ENCODE measurements around the gene LRTM1.

Gene LRTM1

GRCh38 chr3:54928046-54928770, at the start of gene LRTM1:
Gene LRTM1 (minus strand): TSS chr3:54928059. CDS start chr3:54927911, 148 bp downstream.
- no peak for DNase-seq

DNA sequence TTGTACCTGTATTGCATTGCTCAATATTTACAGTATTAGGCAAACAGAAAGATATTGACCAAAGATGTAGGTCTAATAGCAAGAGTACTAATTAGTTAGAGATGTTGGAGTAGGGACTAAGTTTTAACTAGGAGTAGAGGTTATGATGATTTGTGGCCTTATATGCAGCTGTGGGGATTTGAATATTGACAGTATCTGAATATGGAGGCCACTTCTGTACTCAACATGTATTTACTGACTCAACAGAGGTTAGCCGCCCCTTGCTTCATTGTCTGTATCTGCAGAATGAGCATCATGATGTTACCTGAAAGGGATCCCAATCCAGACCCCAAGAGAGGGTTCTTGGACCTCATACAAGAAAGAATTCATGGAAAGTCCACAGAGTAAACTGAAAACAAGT, 49.6 kb upstream of the LRTM1 start:
- DNase-seq = no peak

- DNase-seq = no peak
Measured at GRCh38 chr3:54970895-54971294, 43.0 kb upstream of the LRTM1 start.

DNA sequence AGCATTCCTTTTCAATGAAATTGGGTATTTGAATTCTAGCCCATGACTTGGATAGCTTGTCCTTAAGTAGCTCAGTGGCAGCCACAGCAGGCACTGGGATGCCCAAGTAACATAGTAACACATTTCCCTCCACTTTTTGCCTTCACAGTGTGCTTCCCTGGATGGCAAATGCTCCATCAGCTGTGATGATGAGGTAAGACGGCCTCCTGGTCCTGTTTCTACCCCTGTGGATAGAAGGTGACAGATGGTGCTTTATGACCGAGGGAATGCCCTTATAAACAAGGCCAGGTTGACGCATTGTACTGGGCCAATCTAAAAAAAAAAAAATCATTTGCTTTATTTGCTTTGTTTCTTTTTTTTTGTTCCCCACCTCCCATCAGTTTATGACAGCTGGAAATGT, 41.8 kb upstream of the LRTM1 start:
- no peak for DNase-seq

GRCh38 chr3:54968546-54969172, 40.8 kb upstream of the LRTM1 start:
- no peak for DNase-seq

GRCh38 chr3:54967731-54968161, 39.9 kb upstream of the LRTM1 start:
- no peak for DNase-seq

DNA sequence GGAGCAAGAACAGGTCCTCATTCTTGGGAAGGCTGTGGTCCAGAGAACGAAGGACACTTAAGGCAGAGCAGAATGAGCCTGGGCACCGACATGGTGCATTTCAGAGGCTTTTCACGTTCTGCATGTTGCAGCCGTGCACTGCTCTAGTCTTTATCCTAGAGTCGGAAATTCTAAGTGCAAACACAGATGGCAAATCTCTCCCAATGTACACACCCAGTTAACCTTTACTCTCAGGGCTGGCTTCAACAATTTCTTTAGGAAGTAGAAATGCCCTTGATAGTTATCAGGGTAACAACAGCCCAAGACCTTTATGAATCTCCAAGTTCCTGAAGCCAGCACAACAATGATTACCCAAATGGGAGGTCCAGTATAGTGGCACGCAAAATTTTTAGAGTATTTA, 39.1 kb upstream of the LRTM1 start:
- DNase-seq = no peak

- DNase-seq = no peak
Measured at GRCh38 chr3:54965746-54966145, 37.9 kb upstream of the LRTM1 start.

- DNase-seq = no peak
Measured at GRCh38 chr3:54964081-54964480, 36.2 kb upstream of the LRTM1 start.

- DNase-seq = no peak
Measured at GRCh38 chr3:54963641-54964040, 35.8 kb upstream of the LRTM1 start.

DNA sequence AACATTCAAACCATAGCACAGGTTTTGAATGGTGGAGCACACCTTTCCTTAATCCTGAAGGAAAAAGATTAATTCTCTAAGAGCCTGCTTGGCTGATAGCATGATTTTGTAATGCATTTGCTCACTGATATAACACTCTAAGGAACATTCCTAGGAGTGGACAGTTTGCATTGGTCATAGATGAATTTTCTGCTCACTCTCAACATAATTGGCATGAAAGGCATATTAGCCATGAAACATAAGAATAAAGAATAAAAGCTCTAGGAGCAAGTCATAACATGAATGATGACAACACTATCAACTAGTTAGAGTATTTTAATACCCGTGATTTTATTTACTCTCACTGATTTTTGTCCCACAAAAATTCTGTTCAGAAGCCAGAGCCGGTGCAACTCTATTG, 34.3 kb upstream of the LRTM1 start:
- DNase-seq = no peak

GRCh38 chr3:54960701-54961100, 32.8 kb upstream of the LRTM1 start:
- DNase-seq = no peak

GRCh38 chr3:54960082-54960481, 32.2 kb upstream of the LRTM1 start:
- no peak for DNase-seq

DNA sequence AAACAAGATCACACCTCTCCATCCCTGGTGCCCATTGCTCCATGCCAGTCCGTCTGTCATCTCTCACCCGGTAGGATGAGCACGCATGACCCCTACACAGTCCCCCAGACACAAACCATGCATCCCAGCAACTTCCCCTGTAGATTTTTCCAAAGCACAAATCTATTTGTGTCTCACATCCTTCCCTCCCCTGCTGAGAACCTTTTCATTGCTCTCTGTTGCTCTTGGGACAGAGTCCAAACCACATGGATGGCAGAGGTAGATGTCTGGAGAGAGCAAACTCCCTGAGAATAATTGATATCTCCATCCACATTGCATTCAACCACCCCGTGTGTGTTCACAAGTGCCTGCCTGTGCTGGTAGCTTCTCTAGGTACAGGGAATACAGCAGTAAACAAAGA, 29.9 kb upstream of the LRTM1 start:
- no peak for DNase-seq

DNA sequence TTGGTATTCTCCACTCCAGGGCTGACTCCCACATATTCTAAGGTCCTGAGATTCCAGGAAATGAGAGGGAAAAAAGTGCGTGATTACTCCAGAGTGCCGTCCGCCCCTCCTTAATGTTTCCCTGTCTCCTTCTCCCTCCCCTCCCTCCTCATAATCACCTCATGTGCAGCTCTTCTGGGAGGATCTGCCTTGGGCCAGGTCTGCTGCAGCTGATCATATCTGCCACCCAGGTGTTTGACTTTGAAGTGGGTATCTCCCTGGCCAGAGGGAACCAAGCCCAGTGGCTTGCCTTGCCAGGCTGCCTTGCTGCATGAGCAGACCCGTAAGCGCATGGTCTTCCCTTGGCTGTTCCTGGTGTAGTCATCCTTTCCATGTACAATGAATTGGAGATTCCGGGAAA, 28.1 kb upstream of the LRTM1 start:
- no peak for DNase-seq

DNA sequence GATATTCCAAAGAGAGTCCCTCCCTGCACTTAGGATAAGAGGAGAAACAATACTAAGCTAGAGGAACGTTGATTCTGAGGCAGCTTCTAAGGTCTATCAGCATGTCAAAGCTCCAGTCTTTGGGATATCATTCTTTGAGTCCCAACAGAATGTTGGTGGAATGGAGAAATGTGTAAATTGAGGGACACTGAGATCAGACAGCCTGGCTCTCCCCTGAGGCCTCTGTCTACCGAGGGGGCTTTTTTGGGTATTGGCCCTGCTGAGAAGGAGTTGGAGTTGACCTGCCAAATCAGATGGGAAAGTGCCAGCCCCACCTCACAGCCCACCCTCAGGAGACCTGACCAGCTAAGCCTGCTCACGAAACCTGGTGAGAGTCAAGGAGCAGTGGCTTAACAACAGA, 27.6 kb upstream of the LRTM1 start:
- DNase-seq = no peak

DNA sequence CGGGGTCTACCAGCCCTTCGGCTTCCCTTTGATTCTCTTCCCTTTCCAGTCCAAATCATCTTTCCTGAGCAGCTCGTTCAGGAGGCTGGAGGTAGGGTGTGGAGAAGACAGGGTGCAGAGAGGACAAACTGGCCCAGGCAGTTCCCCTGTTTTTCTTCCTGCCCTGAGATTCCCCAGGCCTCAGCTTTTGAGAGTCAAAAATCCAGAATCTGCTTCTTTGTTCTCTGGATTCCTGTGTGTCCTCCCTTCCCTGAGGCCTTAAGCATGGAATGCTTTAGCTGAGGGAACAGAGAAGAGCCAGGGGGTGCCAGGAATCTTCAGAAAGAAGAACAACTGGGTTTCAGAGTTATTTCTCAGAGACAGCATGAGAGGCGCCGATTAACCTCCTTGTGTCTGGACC, 26.7 kb upstream of the LRTM1 start:
- DNase-seq = no peak

GRCh38 chr3:54954022-54954421, 26.2 kb upstream of the LRTM1 start:
- no peak for DNase-seq

DNA sequence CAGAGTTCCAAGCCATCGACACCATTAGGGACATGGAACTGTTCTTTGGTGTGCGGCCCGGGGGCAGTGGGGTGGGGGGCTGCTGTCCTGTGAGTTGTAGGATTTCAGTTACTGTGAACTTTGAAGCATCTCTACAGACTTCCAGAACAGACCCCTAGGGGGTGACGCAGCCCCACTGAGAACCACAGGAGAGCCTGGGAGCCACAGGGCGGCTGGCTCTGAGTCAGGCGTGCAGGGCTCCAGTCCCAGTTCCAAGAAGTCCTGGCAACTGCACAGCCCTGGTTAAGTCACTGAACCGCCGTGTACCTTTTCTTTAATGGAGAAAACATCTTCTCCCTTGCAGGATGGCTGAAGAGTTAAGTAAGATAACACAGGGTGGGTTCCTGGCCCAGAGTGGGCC, 23.5 kb upstream of the LRTM1 start:
- no peak for DNase-seq

- DNase-seq = no peak
Measured at GRCh38 chr3:54950391-54951003, 22.6 kb upstream of the LRTM1 start.

GRCh38 chr3:54949491-54950044, 21.7 kb upstream of the LRTM1 start:
- DNase-seq = no peak

DNA sequence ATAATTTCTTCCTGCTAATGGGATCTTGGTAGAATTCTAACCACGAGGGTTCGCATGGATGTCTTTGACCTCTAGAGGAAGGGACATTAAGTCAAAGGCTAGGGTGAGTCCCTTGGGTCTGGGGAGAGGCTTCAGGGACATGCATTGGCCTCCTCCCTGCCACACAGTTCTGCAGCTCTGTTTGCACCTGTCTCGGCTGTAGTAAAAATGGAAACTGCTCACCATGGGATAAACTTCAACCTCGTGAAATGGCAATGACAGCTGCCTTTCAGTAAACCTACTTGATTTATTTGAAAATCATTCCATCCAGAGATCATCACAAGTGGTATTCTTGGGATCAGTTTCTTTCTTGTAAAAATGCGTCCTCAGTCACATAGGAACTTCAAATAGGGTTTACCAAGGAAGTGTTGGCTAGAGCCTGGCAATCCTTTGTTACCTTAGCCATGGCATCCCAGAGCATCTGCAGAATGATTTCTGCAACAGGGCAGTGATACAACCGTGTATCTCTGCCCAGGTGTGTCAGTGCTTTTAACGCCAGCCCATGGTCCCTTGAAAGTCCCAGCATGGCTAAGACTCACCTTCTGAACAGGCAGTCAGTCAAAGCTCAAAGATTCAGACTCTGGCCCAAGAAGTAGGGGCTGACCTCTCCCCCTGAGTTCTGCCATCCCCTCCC, 14.0 kb upstream of the LRTM1 start:
- DNase-seq = no peak

DNA sequence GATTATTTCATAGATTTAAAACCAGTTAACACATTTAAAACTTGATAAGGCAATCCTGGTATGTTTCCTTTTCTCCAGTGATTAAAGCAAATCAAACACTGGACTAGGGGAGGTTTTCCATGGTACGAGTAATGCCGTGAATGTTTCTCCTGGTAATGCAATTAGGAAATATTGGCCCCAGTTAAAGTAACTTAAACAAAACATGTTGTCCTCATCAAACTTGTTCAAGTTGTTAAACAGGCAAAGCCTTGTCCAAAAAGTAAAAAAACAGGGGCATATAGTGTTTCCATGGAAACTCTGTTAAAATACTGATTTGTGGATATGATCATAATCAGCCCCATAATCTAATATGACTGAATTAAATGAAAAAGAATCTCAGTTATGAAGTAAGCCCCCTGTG, 13.1 kb upstream of the LRTM1 start:
- DNase-seq = no peak
